SK-N-MC (cell line): ENCODE measurements around the gene MRTFA.
"Not testable (repeated sequence)": the region's sequence is repeated elsewhere in the genome, so short reads cannot be mapped to it uniquely, and the experiment has no call there.

ENCODE experiments used
- EZH2 ChIP-seq: fragments of 200-600 bp; sonication (generic); IDR thresholded peaks from one replicate; pipeline ENCODE4 v1.6.1; 2017; ENCODE audit warnings: antibody characterized with exemption
- FOXP2 ChIP-seq: optimal IDR thresholded peaks from 2 replicates; pipeline ENCODE3; 2011; ENCODE audit warnings: mild to moderate bottlenecking, moderate library complexity; ENCODE audit not compliant: insufficient read depth; ENCODE audit errors: extremely low read length, control extremely low read depth
- POLR2AphosphoS5 ChIP-seq: IDR thresholded peaks from 2 replicates; pipeline ENCODE4 v1.6.1; 2012; ENCODE audit warnings: mild to moderate bottlenecking, low read depth, low read length, borderline replicate concordance

DNA sequence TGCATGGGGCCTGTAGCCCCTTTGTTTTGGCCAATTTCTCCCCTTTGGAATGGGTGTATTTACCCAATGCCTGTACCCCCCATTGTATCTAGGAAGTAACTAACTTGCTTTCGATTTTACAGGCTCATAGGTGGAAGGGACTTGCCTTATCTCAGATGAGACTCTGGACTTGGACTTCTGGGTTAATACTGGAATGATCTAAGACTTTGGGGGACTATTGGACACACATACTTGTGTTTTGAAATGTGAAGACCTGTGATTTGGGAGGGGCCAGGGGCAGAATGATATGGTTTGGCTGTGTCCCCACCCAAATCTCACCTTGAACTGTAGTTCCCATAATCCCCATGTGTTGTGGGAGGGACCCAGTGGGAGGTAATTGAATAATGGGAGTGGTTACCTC lies 82.5 kb downstream of the MRTFA start:
- not testable (repeated sequence) for TF ChIP-seq POLR2AphosphoS5, EZH2, FOXP2
